ENCODE data around the gene ITGA2. TPM values are rescaled to one million over a fixed set of nuclear protein-coding genes. Genes with fewer than 3 reads are reported as not detected.

Gene ITGA2
- total and polyA plus RNA-seq, 2 of the 8 experiments (the other 6 are each of a cell fraction or from before 2014, with no cell fraction given), result 1.4 to 7.7 TPM

DNA sequence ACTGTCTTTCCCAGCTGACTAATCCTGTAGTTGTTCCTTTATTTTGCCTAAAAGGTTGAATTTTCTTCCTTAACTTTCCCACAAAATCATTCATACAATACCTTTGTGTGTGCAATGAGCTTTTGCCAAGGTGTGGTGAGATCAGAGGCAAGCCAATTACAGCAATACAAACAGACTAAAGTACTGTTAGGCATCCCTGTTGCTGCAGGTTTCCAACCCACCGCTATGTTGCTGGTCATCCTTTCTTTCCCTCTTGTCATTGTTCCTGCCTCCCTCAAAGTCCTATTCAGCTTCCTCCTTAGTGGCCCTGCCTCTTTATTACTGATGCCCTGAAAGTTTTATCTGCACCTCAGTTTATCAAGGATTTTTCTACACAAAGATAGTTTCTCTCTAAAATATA, 22.1 kb downstream of the ITGA2 start:
- Histone ChIP-seq H2AK5ac (ENCODE audit: low read depth, low read length) (no peak overlapping the region), H3K4me1 (replicated peaks in 1 of 4; ENCODE audit: control insufficient read depth in 3 of 4, insufficient read depth in 4 of 4, low read length in 3 of 4) (no peaks in the 10 kb centered on the region), H3K9me3 (ENCODE audit: insufficient read depth in 2 of 2, low read depth in 1 of 2, low read length in 1 of 2) (no peaks in the 10 kb centered on the region; a peak in 1 of 4 replicates), H2BK120ac (replicated peaks; ENCODE audit: low read depth, low read length) (no peak overlapping the region), H4K20me1 (replicated peaks in 1 of 2; ENCODE audit: control insufficient read depth in 1 of 2, insufficient read depth in 2 of 2, low read length in 2 of 2) (no peaks in the 10 kb centered on the region), H2BK15ac (ENCODE audit: low read length) (no peak overlapping the region), H4K8ac (ENCODE audit: extremely low read depth, insufficient read depth, low read length) (no peak overlapping the region), H3K14ac (ENCODE audit: insufficient read length) (no peak overlapping the region), H3K4ac (replicated peaks; ENCODE audit: insufficient read length, low read depth, low read length) (no peak overlapping the region), H3K9ac (replicated peaks in 1 of 4; ENCODE audit: extremely low read depth in 1 of 4, low read depth in 3 of 4, low read length in 3 of 4) (no peak overlapping the region), H3K4me3 (ENCODE audit: extremely low read depth in 1 of 4, insufficient read depth in 2 of 4, low read depth in 3 of 4, low read length in 4 of 4) (no peak overlapping the region), H4K5ac (ENCODE audit: insufficient read length, low read depth, low read length) (no peak overlapping the region), H3K56ac (replicated peaks; ENCODE audit: insufficient read length, low read depth, low read length) (no peak overlapping the region), H2AFZ (ENCODE audit: low read length) (no peak overlapping the region), H3K27ac (ENCODE audit: low read depth, low read length) (no peak overlapping the region), H3K79me2 (ENCODE audit: control insufficient read depth in 1 of 2, insufficient read depth in 2 of 2, low read length in 2 of 2) (no peaks in the 10 kb centered on the region; a peak in 1 of 4 replicates), H2BK5ac (ENCODE audit: low read depth, low read length) (no peak overlapping the region), H3K27me3 (replicated peaks in 1 of 4; ENCODE audit: control insufficient read depth in 3 of 4, extremely low read depth in 1 of 4, insufficient read depth in 3 of 4, low read length in 3 of 4) (no peaks in the 10 kb centered on the region), H3K23ac (ENCODE audit: insufficient read length) (no peak overlapping the region), H3K79me1 (ENCODE audit: low read depth, low read length) (no peaks in the 10 kb centered on the region), H2BK20ac (ENCODE audit: low read length) (no peak overlapping the region), H3K23me2 (ENCODE audit: low read depth, low read length) (no peaks in the 10 kb centered on the region), H3K18ac (ENCODE audit: extremely low read depth, low read length) (no peak overlapping the region), H2BK12ac (ENCODE audit: low read depth, low read length) (no peak overlapping the region), H4K91ac (replicated peaks; ENCODE audit: insufficient read length, low read length) (no peak overlapping the region), H3K4me2 (ENCODE audit: insufficient read depth in 1 of 2, low read depth in 2 of 2, low read length in 2 of 2) (no peak overlapping the region), H3K36me3 (ENCODE audit: control insufficient read depth in 2 of 4, insufficient read depth in 4 of 4, low read length in 3 of 4) (no peaks in the 10 kb centered on the region)
- FAIRE-seq (no peak), DNase-seq (ENCODE audit: low read depth in 1 of 2, low spot score in 2 of 2) (no peak)
- ChIA-PET POLR2A (ENCODE audit: partially characterized antibody) (no interaction called here), CTCF (ENCODE audit: partially characterized antibody) (interaction anchor here (1.1 to 3.9 kb wide), 7 partner anchors 18 to 96 kb away, joined by 3 to 17 read pairs (median 5); no protein-coding TSS in a partner anchor)
- 94% methylated on average over 1 of the region's 1 CpG; no CpG with 5 or more reads in 1 of the 2 experiments for WGBS, 2 experiments (ENCODE audit: extremely low coverage in 1 of 2, insufficient coverage in 1 of 2, insufficient read length in 1 of 2, insufficient replicate concordance in 2 of 2, low coverage in 1 of 2, low lambda C conversion rate in 2 of 2, missing lambda C conversion rate in 1 of 2)
- no peak for TF ChIP-seq BRCA1 (IDR thresholded peaks at IDR 0.05; ENCODE audit: low read depth, low read length)
- TF ChIP-seq TBP (IDR thresholded peaks at IDR 0.05; ENCODE audit: low read depth, low read length), result no peak
- TF ChIP-seq CREB1 (IDR thresholded peaks at IDR 0.05), result no peak
- no peak for TF ChIP-seq SUZ12 (IDR thresholded peaks at IDR 0.05; ENCODE audit: low read length)
- TF ChIP-seq CEBPB (IDR thresholded peaks at IDR 0.05; ENCODE audit: low read depth, low read length), result no peak
- TF ChIP-seq CBX5 (IDR thresholded peaks at IDR 0.05; ENCODE audit: low read depth, low read length), result no peak
- no peak for TF ChIP-seq RAD21 (IDR thresholded peaks at IDR 0.05 in 1 of 2, conservative IDR thresholded peaks at IDR 0.05 in 1 of 2; ENCODE audit: low read depth in 2 of 2, low read length in 2 of 2)
- TF ChIP-seq RFX5 (IDR thresholded peaks at IDR 0.05; ENCODE audit: borderline replicate concordance, low read depth, low read length), result no peak
- TF ChIP-seq BCL11A (IDR thresholded peaks at IDR 0.05; ENCODE audit: low read depth in 2 of 2, low read length in 2 of 2), result no peak
- TF ChIP-seq PHF8 (conservative IDR thresholded peaks at IDR 0.05; ENCODE audit: low read depth, low read length), result no peak
- TF ChIP-seq POLR2A (IDR thresholded peaks at IDR 0.05; ENCODE audit: control extremely low read depth in 1 of 2, low read depth in 2 of 2, low read length in 2 of 2), result no peak
- TF ChIP-seq, protein P1, sequence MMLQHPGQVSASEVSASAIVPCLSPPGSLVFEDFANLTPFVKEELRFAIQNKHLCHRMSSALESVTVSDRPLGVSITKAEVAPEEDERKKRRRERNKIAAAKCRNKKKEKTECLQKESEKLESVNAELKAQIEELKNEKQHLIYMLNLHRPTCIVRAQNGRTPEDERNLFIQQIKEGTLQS (IDR thresholded peaks at IDR 0.05; ENCODE audit: insufficient read depth, low read depth, low read length), result no peak
- no peak for TF ChIP-seq NANOG (IDR thresholded peaks at IDR 0.05; ENCODE audit: insufficient read depth, low read depth, low read length, poor library complexity, severe bottlenecking)
- TF ChIP-seq, protein P2, sequence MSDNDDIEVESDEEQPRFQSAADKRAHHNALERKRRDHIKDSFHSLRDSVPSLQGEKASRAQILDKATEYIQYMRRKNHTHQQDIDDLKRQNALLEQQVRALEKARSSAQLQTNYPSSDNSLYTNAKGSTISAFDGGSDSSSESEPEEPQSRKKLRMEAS (IDR thresholded peaks at IDR 0.05), result no peak

Data from H1 (cell line).